KMS-11 (cell line): ENCODE results near the gene USP11.

ENCODE experiments used
- H2AFZ ChIP-seq: fragments of 200-600 bp; sonication (generic); 2 replicates; pipeline ENCODE4 v1.6.1; 2016; ENCODE audit warnings: antibody characterized with exemption, mixed run types, low read depth
- H3K27ac ChIP-seq: fragments of 200-600 bp; sonication (generic); 2 replicates; pipeline ENCODE4 v1.6.1; 2016; ENCODE audit warnings: mild to moderate bottlenecking, mixed run types
- H3K27me3 ChIP-seq: fragments of 200-600 bp; sonication (generic); 2 replicates; pipeline ENCODE4 v1.6.1; 2017; ENCODE audit warnings: mild to moderate bottlenecking, low read depth, mixed run types, moderate library complexity; ENCODE audit not compliant: insufficient read depth
- H3K36me3 ChIP-seq: fragments of 200-600 bp; sonication (generic); 2 replicates; pipeline ENCODE4 v1.6.1; 2017; ENCODE audit warnings: mild to moderate bottlenecking, mixed run types; ENCODE audit not compliant: insufficient read depth
- H3K4me1 ChIP-seq: fragments of 200-600 bp; sonication (generic); 2 replicates; pipeline ENCODE4 v1.6.1; 2016; ENCODE audit warnings: mild to moderate bottlenecking, low read depth, mixed run types; ENCODE audit not compliant: poor library complexity, severe bottlenecking
- H3K4me2 ChIP-seq: fragments of 200-600 bp; sonication (generic); 2 replicates; pipeline ENCODE4 v1.7.0; 2016; ENCODE audit warnings: mild to moderate bottlenecking, mixed run types
- H3K4me3 ChIP-seq: fragments of 200-600 bp; sonication (generic); IDR thresholded peaks from 2 replicates; pipeline ENCODE4 v1.6.1; 2017; ENCODE audit warnings: low read depth, low read length, mixed read lengths; ENCODE audit not compliant: insufficient read depth
- H3K79me2 ChIP-seq: fragments of 200-600 bp; sonication (generic); 2 replicates; pipeline ENCODE4 v1.6.1; 2016; ENCODE audit warnings: low read depth, mixed run types; ENCODE audit not compliant: insufficient read depth
- H3K9ac ChIP-seq: fragments of 200-600 bp; sonication (generic); 2 replicates; pipeline ENCODE4 v1.6.1; 2016; ENCODE audit warnings: mild to moderate bottlenecking, mixed run types
- H4K20me1 ChIP-seq: fragments of 200-600 bp; sonication (generic); 2 replicates; pipeline ENCODE4 v1.6.1; 2016; ENCODE audit warnings: mild to moderate bottlenecking, mixed run types; ENCODE audit not compliant: insufficient read depth
- CTCF ChIP-seq: fragments of 200-600 bp; sonication (generic); conservative IDR thresholded peaks from 2 replicates; pipeline ENCODE4 v1.6.1; 2017; ENCODE audit warnings: low read depth, mild to moderate bottlenecking, antibody characterized with exemption, low read length, moderate library complexity, mixed read lengths

USP11 gene

GRCh38 chrX:47241201-47242011, 8.6 kb downstream of the USP11 start:
- no peak overlapping the region for H3K9ac ChIP-seq
- no peaks in the 10 kb centered on the region for H3K36me3 ChIP-seq
- no peaks in the 10 kb centered on the region for H3K4me1 ChIP-seq
- TF ChIP-seq CTCF = no peak
- H3K4me3 ChIP-seq = no peak overlapping the region
- no peak overlapping the region for H2AFZ ChIP-seq
- no peaks in the 10 kb centered on the region for H3K79me2 ChIP-seq
- H4K20me1 ChIP-seq = no peaks in the 10 kb centered on the region
- no peak overlapping the region for H3K27ac ChIP-seq
- no peak overlapping the region for H3K4me2 ChIP-seq
- no peaks in the 10 kb centered on the region for H3K27me3 ChIP-seq

- Histone ChIP-seq H3K27ac (no peak overlapping the region), H3K4me1 (no peaks in the 10 kb centered on the region), H3K79me2 (no peaks in the 10 kb centered on the region), H3K9ac (no peak overlapping the region), H2AFZ (no peak overlapping the region), H3K36me3 (no peaks in the 10 kb centered on the region), H3K27me3 (no peaks in the 10 kb centered on the region), H3K4me2 (no peak overlapping the region), H4K20me1 (no peaks in the 10 kb centered on the region), H3K4me3 (no peak overlapping the region)
- TF ChIP-seq CTCF = no peak
Measured at GRCh38 chrX:47242321-47242720, 9.5 kb downstream of the USP11 start.

GRCh38 chrX:47243351-47243750, 10.5 kb downstream of the USP11 start:
- H3K4me3 ChIP-seq = no peak overlapping the region
- no peaks in the 10 kb centered on the region for H3K36me3 ChIP-seq
- H3K79me2 ChIP-seq = no peaks in the 10 kb centered on the region
- no peak overlapping the region for H3K9ac ChIP-seq
- TF ChIP-seq CTCF = no peak
- H2AFZ ChIP-seq = no peak overlapping the region
- H3K27me3 ChIP-seq = no peaks in the 10 kb centered on the region
- no peaks in the 10 kb centered on the region for H3K4me1 ChIP-seq
- no peak overlapping the region for H3K4me2 ChIP-seq
- no peaks in the 10 kb centered on the region for H4K20me1 ChIP-seq
- H3K27ac ChIP-seq = no peak overlapping the region

- Histone ChIP-seq H3K9ac (no peak overlapping the region), H3K36me3 (no peaks in the 10 kb centered on the region), H3K27me3 (no peaks in the 10 kb centered on the region), H3K4me2 (no peak overlapping the region), H4K20me1 (no peaks in the 10 kb centered on the region), H3K4me1 (no peaks in the 10 kb centered on the region), H3K79me2 (no peaks in the 10 kb centered on the region), H3K27ac (no peak overlapping the region), H2AFZ (no peak overlapping the region), H3K4me3 (no peak overlapping the region)
- TF ChIP-seq CTCF = no peak
Measured at GRCh38 chrX:47244676-47245075, 11.9 kb downstream of the USP11 start.
